ENCODE measurements around the gene ZBTB3. TPM values are rescaled to one million over a fixed set of nuclear protein-coding genes. Genes with fewer than 3 reads are reported as not detected.

The ZBTB3 gene
- total and polyA plus RNA-seq, 2 of the 13 experiments (the other 11 are each of a cell fraction or from before 2014, with no cell fraction given): 3.4 to 5.2 TPM

DNA sequence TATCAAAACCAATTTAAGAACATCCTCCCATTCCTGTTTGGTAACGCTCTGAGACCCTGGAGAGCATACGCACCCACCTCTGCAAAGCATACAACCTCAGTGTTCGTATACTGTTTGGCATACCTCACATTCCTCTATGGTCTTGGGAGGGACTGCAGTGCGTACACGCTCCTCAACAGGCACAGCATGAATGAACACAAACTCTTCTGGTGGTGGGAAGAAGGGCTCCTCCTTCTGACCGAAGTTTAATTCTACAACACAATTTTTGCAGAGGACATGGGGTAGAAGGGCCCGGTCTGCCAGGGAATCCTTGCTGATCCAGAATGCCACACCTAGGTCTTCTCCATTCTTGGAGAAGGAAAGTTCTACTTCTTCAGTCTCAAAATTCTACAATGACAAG is 32.0 kb downstream of the ZBTB3 start (continued):
- TF ChIP-seq ZNF609 (CRISPR knock-in tag; IDR thresholded peaks at IDR 0.05; ENCODE audit: borderline replicate concordance) (no peak), CSRNP1 (CRISPR knock-in tag; IDR thresholded peaks at IDR 0.05) (no peak), ZNF44 (CRISPR knock-in tag; IDR thresholded peaks at IDR 0.05) (no peak), DNMT3B (CRISPR knock-in tag; conservative IDR thresholded peaks at IDR 0.05) (no peak), JUN (CRISPR knock-in tag; IDR thresholded peaks at IDR 0.05) (no peak), HMGA1 (CRISPR knock-in tag; conservative IDR thresholded peaks at IDR 0.05) (no peak), KMT2A (CRISPR knock-in tag; IDR thresholded peaks at IDR 0.05) (0 out of 2 replicates have a peak, but pooled peaks have one; percentile 29), ZZZ3 (CRISPR knock-in tag; IDR thresholded peaks at IDR 0.05; ENCODE audit: borderline replicate concordance) (no peak), KLF15 (CRISPR knock-in tag; IDR thresholded peaks at IDR 0.05; ENCODE audit: borderline replicate concordance) (no peak), ZNF510 (CRISPR knock-in tag; IDR thresholded peaks at IDR 0.05; ENCODE audit: low read depth) (no peak), SNAPC4 (CRISPR knock-in tag; IDR thresholded peaks at IDR 0.05) (no peak), SMC3 (IDR thresholded peaks at IDR 0.05; ENCODE audit: low read length) (peak; percentile 9; the same call in 1 of the 2 replicates), BRD4 (CRISPR knock-in tag; IDR thresholded peaks at IDR 0.05) (no peak), TEAD3 (CRISPR knock-in tag; optimal IDR thresholded peaks at IDR 0.05; ENCODE audit: borderline replicate concordance) (peak; percentile 93), HDAC2 (CRISPR knock-in tag; IDR thresholded peaks at IDR 0.05) (peak; percentile 53), ZNF776 (CRISPR knock-in tag; IDR thresholded peaks at IDR 0.05) (no peak)
